HFFc6 (cell line): ENCODE results near the gene ST3GAL3. TPM values are rescaled to one million over a fixed set of nuclear protein-coding genes. Genes with fewer than 3 reads are reported as not detected.

Experiments used
- DNase-seq: peaks from one replicate; pipeline ENCODE4 v3.0.0-alpha.2; 2018
- H3K27ac Mint-ChIP-seq: 2 replicates; pipeline ENCODE4 v1.8.0; 2020; ENCODE audit warnings: mild to moderate bottlenecking, mixed read lengths
- H3K27me3 Mint-ChIP-seq: 2 replicates; pipeline ENCODE4 v1.8.0; 2021; ENCODE audit warnings: mild to moderate bottlenecking, moderate library complexity, mixed read lengths; ENCODE audit not compliant: insufficient read depth
- H3K36me3 Mint-ChIP-seq: 2 replicates; pipeline ENCODE4 v1.8.0; 2021; ENCODE audit warnings: low read depth, mixed read lengths
- H3K4me1 Mint-ChIP-seq: 2 replicates; pipeline ENCODE4 v1.8.0; 2020; ENCODE audit warnings: low read depth, mixed read lengths
- H3K4me3 Mint-ChIP-seq: 2 replicates; pipeline ENCODE4 v1.8.0; 2020; ENCODE audit warnings: mild to moderate bottlenecking, moderate library complexity, mixed read lengths
- H3K9me3 Mint-ChIP-seq: 2 replicates; pipeline ENCODE4 v1.8.0; 2020; ENCODE audit warnings: mild to moderate bottlenecking, mixed read lengths
- total RNA-seq, 6 experiments: library from RNA; stranded (reverse); fragmentation: NEBNext Ultra II Directional; extraction: Animal tissue kit (Norgen Biotek cat#: 25700); gene quantifications; 2 replicates in 1 of 6; 3 replicates in 5 of 6; pipeline ENCODE4 v1.2.3, GENCODE V29; 2021
- TF ChIP-seq, protein P1 (sequence below): fragments of 200-600 bp; sonication (generic); IDR thresholded peaks from 2 replicates; pipeline ENCODE4 v1.5.0; 2021; ENCODE audit warnings: antibody characterized with exemption, mild to moderate bottlenecking

Gene ST3GAL3
- total RNA-seq, 6 experiments from 2014 or later = 15.2 to 22.3 (median 18.0) TPM

GRCh38 chr1:43951021-43951985 lies 244.0 kb downstream of the ST3GAL3 start:
- Mint-ChIP-seq H3K4me3 (no peak overlapping the region), H3K4me1 (peaks cover 36% of the 10 kb centered on the region), H3K27me3 (no peaks in the 10 kb centered on the region), H3K27ac (no peak overlapping the region), H3K36me3 (peaks cover 18% of the 10 kb centered on the region), H3K9me3 (no peaks in the 10 kb centered on the region)
- no peak for DNase-seq
- TF ChIP-seq, protein P1, sequence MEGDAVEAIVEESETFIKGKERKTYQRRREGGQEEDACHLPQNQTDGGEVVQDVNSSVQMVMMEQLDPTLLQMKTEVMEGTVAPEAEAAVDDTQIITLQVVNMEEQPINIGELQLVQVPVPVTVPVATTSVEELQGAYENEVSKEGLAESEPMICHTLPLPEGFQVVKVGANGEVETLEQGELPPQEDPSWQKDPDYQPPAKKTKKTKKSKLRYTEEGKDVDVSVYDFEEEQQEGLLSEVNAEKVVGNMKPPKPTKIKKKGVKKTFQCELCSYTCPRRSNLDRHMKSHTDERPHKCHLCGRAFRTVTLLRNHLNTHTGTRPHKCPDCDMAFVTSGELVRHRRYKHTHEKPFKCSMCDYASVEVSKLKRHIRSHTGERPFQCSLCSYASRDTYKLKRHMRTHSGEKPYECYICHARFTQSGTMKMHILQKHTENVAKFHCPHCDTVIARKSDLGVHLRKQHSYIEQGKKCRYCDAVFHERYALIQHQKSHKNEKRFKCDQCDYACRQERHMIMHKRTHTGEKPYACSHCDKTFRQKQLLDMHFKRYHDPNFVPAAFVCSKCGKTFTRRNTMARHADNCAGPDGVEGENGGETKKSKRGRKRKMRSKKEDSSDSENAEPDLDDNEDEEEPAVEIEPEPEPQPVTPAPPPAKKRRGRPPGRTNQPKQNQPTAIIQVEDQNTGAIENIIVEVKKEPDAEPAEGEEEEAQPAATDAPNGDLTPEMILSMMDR = no peak

GRCh38 chr1:43952731-43953346 lies 245.5 kb downstream of the ST3GAL3 start:
- TF ChIP-seq, protein P1 = no peak
- Mint-ChIP-seq H3K27ac (no peak overlapping the region), H3K9me3 (no peaks in the 10 kb centered on the region), H3K4me3 (no peak overlapping the region), H3K27me3 (no peaks in the 10 kb centered on the region), H3K4me1 (peaks cover 32% of the 10 kb centered on the region), H3K36me3 (peaks cover 18% of the 10 kb centered on the region)
- no peak for DNase-seq

DNA sequence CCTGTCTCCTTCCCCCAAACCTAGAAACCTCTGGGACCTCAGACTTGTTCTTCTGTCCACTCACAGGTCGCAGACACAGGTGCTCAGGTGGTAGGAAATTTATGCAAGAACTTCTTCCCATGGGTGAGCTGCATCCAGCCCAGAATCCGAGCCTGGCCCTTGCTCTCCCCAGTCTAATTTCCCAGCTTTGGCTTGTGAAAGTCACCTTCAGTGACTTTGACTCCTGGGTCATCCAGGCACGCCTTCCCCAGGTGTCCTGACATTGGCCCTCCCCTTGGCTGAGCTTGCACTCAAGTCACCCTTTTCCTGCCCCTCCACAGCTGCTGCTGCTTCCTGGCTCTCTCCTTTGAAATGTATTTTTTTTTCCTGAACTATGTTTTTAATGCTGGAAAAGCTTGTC lies 246.0 kb downstream of the ST3GAL3 start:
- TF ChIP-seq, protein P1 = no peak
- H3K27ac Mint-ChIP-seq = no peak overlapping the region
- no peak for DNase-seq
- H3K4me3 Mint-ChIP-seq = no peak overlapping the region
- H3K27me3 Mint-ChIP-seq = no peaks in the 10 kb centered on the region
- H3K4me1 Mint-ChIP-seq = peaks cover 27% of the 10 kb centered on the region
- H3K9me3 Mint-ChIP-seq = no peaks in the 10 kb centered on the region
- H3K36me3 Mint-ChIP-seq = peaks cover 18% of the 10 kb centered on the region

DNA sequence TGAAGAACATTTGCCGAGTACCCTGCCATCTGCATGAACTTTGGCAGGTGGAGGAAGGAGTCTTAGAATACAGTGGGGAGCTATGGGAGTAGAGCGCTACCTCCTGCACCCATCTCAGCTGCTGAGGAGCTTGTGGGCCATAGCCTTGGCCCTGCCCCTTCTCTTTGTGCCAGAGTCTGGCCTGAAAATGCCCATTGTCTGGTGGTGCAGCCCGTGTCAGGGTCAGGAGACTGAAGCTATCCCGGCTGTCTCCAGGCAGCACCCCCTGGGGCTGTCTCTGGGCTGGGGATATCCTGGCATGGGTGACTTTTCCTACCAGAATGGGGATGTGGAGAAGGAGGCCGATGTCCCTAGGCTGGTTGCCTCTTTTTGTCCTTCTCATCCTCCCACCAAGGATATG lies 246.7 kb downstream of the ST3GAL3 start:
- H3K9me3 Mint-ChIP-seq = no peaks in the 10 kb centered on the region
- H3K36me3 Mint-ChIP-seq = peaks cover 23% of the 10 kb centered on the region
- peaks cover 21% of the 10 kb centered on the region for H3K4me1 Mint-ChIP-seq
- H3K27ac Mint-ChIP-seq = no peak overlapping the region
- TF ChIP-seq, protein P1 = no peak
- no peaks in the 10 kb centered on the region for H3K27me3 Mint-ChIP-seq
- no peak for DNase-seq
- H3K4me3 Mint-ChIP-seq = no peak overlapping the region

DNA sequence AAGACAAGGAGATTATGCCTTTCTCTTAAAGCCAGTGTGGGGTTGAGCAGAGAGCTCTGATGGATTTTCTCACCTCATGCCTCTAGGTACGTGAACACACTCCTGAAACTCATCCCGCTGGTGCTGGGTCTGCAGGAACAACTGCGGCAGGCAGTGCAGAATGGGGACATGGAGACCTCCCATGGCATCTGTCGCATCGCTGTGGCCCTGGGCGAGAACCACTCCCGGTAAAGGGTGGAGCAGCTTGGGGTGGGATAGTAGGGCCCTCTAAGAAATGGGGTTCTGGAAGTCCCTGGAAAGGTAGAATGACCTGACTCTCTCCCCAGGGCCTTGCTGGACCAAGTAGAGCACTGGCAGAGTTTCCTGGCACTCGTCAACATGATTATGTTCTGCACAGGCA lies 248.9 kb downstream of the ST3GAL3 start:
- Mint-ChIP-seq H3K27ac (no peak overlapping the region), H3K27me3 (no peaks in the 10 kb centered on the region), H3K9me3 (no peaks in the 10 kb centered on the region), H3K36me3 (peaks cover 17% of the 10 kb centered on the region), H3K4me1 (peaks cover 9% of the 10 kb centered on the region), H3K4me3 (no peak overlapping the region)
- no peak for DNase-seq
- TF ChIP-seq, protein P1 = no peak
